Measurements from ENCODE around the gene MACF1. TPM values are rescaled to one million over a fixed set of nuclear protein-coding genes. Genes with fewer than 3 reads are reported as not detected.

MACF1 gene
- total and polyA plus RNA-seq, 2 of the 13 experiments (the other 11 are each of a cell fraction or from before 2014, with no cell fraction given): 36.7 to 65.4 TPM

GRCh38 chr1:39505289-39505688 is 300.8 kb downstream of the MACF1 start (continued):
- TF ChIP-seq RFX5 (IDR thresholded peaks at IDR 0.05; ENCODE audit: low read depth, low read length) (no peak), HOXA3 (CRISPR knock-in tag; IDR thresholded peaks at IDR 0.05) (0 out of 2 replicates have a peak, but pooled peaks have one; percentile 28), FOXP1 (IDR thresholded peaks at IDR 0.05) (no peak), FOXP1 (CRISPR knock-in tag; IDR thresholded peaks at IDR 0.05) (0 out of 2 replicates have a peak, but pooled peaks have one; percentile 22), CHD2 (IDR thresholded peaks at IDR 0.05; ENCODE audit: low read depth, low read length) (no peak), PAXIP1 (CRISPR knock-in tag; conservative IDR thresholded peaks at IDR 0.05) (peak; percentile 58), ARID5B (CRISPR knock-in tag; IDR thresholded peaks at IDR 0.05) (0 out of 2 replicates have a peak, but pooled peaks have one; percentile 41), TAF1 (CRISPR knock-in tag; IDR thresholded peaks at IDR 0.05) (no peak), HDAC1 (CRISPR knock-in tag; IDR thresholded peaks at IDR 0.05) (peak; percentile 29; the same call in 1 of the 2 replicates), POLR2AphosphoS5 (IDR thresholded peaks at IDR 0.05; ENCODE audit: low read depth, low read length) (no peak), ZNF660 (CRISPR knock-in tag; IDR thresholded peaks at IDR 0.05; ENCODE audit: borderline replicate concordance, low read depth) (no peak), TOE1 (CRISPR knock-in tag; IDR thresholded peaks at IDR 0.05) (no peak), SALL1 (CRISPR knock-in tag; IDR thresholded peaks at IDR 0.05) (no peak)

Measured in HepG2 (cell line).